ENCODE measurements around the gene GRID1.

GRCh38 chr10:86121200-86121599, 245.4 kb downstream of the GRID1 start:
- TF ChIP-seq POLR2AphosphoS5 (IDR thresholded peaks at IDR 0.05; ENCODE audit: borderline replicate concordance, low read depth, low read length), result no peak
- TF ChIP-seq EZH2 (IDR thresholded peaks at IDR 0.05), result no peak
- TF ChIP-seq FOXP2 (optimal IDR thresholded peaks at IDR 0.05; ENCODE audit: control extremely low read depth, extremely low read length, insufficient read depth), result no peak
